GM10847 (cell line): ENCODE data around the gene GUK1.

Experiments used
- POLR2A ChIP-seq: IDR thresholded peaks from 2 replicates; pipeline ENCODE4 v1.6.1; 2011; ENCODE audit not compliant: insufficient read length; ENCODE audit errors: extremely low read depth

Gene GUK1

DNA sequence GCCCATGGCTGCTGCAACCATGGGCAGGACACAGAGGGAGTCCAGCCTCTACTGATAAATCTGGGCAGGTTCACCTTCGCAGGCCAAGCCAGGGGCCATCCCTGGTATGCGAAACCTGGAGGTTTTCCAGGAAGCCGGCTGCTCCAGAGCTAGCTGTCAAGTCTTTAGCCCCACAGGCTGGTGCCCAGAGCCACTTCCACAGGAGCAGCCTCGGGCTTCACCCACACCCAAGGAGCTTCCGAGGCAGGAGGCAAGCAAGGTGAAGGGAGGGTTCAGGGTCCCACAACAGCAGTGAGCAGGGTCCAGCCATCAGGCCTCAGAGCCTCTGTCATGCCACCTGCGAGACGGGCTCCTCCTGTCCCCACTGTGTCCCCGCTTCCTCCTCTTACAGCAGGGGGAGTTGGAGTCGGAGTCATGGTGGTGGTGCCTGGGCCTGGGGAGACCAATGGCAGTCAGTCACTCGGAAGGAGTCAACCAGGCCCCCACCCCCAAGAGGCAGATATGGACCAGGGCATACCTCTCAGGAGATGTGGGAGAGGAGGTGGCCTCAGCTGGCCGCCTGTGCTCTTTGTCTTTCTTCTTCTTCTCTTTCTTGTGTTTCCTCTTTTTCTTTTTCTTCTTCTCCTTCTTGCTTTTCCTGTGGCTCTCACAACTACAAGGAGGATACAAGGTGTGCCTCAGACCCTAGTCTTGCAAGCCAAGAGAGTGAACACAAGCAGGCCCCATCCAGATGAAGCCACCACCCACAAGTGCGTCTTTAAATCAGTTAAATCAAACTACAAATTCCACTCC, 39.1 kb upstream of the GUK1 start:
- TF ChIP-seq POLR2A = peak; percentile 3

GRCh38 chr1:228101614-228101993, 38.5 kb upstream of the GUK1 start:
- no peak for TF ChIP-seq POLR2A

DNA sequence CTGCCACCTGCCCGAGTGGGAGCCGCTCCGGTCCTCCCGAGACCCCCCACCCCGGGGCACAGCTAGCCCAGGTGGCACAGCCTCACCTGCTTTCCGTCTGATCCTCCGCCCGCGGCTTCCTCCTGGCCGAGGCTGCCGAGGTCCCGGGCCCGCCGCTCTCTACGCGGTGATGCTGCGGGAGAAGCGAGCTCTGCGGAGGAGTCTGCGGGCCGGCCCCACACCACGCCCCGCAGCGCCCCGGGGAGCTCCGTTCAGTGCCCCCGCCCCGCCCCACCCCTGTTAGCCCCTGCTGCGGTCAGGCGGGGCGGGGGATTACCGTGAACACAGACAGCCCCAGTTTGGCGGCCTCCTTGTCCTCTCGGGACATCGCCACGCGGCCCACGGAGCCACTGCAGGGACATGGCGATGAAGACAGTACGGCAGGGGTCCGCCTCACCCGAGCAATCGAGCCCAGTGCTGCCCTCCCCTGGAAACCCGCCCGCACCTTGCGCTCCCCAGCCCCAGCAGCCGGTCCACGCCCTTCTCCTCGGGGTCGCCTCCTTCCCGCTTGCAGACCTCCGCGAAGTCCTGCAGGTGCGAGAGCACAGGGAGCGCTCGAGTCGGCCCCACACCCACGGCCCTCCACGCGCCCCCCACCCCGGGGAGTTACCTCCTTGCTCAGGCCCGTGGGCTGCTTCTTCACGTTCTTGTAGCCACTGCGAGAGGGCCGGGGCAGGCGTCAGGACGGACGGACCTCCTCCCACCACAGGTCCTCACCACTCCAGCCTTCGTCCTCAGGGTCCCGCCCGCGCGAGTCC, 37.9 kb upstream of the GUK1 start:
- no peak for TF ChIP-seq POLR2A

DNA sequence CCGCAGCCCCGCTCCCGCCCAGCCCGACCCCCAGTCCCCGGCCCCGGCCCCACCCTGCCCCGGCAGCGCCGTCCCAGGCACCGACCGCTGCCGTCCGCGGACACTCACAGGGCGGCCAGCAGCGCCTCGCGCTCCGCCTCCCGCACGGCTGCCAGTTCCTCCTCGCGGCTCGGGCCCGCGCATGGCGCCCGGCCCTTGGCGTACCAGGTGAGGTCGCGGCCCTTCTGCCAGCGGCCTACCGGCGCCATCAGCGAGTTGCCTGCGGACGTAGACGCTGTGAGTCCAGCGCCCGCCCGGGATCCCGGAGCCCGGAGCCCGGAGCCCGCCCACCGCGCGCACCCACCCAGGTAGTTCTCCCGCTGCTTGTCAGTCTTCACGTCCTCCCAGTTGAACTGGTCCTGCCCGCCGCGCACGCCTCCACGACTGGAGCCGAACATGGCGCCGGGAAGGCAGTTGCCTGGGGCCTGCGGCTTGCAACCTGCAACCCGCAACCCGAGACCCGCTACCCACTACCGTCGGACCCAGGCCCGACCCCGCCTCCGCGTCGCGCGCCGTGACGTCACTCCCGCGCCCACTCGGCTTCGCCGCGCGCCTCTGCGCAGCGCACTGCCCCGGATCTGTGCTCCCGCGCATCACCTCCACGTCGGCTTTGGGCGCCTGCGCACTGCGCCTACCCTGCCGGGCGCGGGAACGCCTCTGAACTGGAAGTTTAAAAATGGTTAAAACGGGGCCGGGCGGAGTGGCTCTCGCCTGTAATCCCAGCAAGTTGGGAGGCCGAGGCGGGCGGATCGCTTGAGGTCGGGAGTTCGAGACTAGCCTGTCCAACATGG, 37.1 kb upstream of the GUK1 start, which contains the start of gene C1orf35:
TSS of gene C1orf35 (minus strand) at position 535 of the 830 bp plus-strand sequence. CDS start at position 437, 98 bp downstream.
- TF ChIP-seq POLR2A = no peak

- no peak for TF ChIP-seq POLR2A
Observed at GRCh38 chr1:228104526-228105269, 35.4 kb upstream of the GUK1 start.

DNA sequence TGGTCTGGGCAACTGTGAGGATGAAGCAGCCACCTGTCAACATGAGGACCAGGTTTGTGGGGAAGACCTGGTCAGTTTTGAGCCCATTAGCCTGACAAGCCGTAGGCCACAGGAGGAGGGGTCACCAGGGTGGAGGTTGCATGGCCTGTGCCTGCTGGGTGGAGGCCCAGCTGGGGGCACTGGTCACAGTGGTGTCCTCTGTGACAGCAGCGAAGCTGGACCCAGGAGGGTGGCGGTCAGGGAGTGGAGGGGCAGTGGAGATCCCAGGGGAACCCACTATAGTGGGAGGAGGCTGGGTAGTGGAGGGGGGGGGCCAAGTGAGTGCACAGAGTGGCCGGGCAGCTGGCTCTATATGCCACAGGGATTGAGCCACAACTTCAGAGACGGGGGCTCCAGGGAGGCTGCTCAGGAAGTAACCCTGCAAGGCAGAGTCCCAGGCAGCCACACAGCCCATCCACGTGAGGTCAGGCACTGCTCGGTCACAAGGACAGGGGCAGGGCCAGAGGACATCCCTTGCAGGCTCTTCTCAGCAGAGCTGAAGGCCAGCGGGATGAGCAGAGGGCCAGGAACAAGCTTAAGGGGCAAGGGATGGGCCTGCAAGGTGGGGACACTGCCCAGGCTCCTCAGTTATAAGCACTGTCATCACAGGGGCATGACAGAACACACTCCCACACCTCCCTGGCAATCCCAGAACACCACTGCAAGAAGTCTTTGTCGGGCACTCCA, 34.6 kb upstream of the GUK1 start:
- TF ChIP-seq POLR2A = no peak

GRCh38 chr1:228105996-228106799, 33.9 kb upstream of the GUK1 start:
- TF ChIP-seq POLR2A = no peak

DNA sequence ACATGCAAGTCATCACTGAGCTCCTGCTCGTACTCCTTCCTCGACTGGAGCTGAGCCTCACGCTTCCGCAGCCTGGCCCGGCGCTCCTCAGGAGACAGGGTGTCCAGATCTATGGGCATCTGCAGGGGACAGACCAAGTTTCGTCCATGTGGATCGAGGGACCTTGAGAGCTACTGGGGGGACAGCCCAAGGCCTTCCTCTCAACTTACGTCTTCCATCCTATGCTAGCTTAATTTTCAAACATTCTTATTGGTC, 33.4 kb upstream of the GUK1 start:
- no peak for TF ChIP-seq POLR2A

DNA sequence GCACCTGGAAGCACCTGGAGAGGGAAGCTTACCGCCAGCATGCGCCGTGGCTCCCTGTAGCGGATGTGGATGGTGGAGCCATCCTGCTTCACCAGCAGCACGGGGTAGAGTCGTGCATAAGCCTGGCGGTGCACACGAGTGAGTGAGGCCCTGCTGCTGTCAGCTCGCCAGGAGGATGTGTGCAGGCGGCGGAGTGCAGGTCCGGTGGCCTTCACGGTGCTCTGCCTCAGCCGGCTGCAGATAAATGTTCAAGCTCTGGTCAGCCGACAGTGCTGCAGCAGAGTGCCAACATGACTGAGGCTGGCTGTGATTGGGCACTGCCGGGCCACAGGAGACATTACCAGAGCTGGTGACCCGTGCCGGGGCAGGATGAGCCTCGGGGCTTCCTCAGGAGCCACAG, 32.4 kb upstream of the GUK1 start:
- no peak for TF ChIP-seq POLR2A

GRCh38 chr1:228108055-228108690, 31.9 kb upstream of the GUK1 start:
- TF ChIP-seq POLR2A = no peak

DNA sequence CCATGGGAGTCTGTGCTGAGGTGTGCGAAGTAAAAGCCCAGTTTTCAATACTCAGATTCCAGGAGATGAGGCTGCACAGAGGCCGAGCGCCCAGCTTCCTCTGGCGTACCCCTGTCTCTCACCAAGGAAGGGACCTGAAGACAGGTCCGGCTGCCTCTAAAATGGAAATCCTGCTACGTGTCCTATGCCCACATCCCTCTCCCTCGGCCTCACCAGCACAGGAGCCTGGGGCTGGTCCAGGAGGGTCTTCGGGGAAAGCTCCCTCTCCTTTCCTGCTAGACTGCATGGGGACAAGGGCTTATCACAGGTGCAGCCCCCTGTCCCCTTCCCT, 31.4 kb upstream of the GUK1 start:
- no peak for TF ChIP-seq POLR2A

DNA sequence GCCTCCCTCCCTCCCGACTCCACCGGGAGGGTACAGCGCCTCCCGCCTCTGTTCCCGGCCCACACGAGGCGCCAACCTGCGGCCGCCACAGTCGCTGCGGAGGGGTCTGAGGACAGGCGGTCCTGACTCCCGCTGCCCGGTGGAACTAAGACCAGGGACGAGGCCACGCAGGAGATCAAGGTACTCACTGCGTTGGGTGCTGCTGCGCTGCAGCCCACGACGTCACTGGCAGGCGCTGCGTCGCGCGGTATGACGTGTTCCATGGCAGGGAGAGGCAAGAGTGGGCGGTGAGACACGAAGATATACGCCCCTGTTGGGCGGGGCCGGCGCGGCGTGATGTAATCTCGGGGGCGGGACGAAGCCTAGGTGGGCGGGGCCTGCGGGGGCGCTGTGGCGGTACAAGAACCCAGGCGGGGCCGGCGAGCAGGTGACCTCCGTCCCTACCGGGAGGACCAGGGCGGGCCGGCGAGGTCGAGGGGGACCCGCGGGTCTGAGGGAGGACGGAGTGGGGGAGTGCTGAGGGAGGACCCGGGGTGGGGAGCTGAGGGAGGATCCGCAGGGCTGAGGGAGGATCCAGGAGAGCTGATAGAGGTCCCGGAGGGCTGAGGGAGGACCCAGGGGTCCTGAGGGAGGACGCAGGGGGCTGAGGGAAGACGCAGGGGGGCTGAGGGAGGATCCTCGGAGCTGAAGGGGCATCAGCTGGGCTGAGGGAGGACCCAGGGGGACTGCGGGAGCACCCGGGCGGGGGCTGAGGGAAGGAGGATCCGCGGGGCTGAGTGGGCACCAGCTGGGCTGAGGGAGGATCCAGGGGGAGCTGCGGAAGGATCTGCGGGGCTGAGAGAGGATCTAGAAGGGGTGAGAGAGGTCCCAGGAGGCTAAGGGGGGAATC, 30.8 kb upstream of the GUK1 start, which contains the start of gene MRPL55:
TSS of gene MRPL55 (minus strand) at position 227 of the 889 bp plus-strand sequence. CDS start 1,039 bp downstream, outside the sequence.
- TF ChIP-seq POLR2A = peak; percentile 97
